ENCODE results near the gene VGLL3.
"Not testable (repeated sequence)": the region's sequence is repeated elsewhere in the genome, so short reads cannot be mapped to it uniquely, and the experiment has no call there.

The VGLL3 gene, protein sequence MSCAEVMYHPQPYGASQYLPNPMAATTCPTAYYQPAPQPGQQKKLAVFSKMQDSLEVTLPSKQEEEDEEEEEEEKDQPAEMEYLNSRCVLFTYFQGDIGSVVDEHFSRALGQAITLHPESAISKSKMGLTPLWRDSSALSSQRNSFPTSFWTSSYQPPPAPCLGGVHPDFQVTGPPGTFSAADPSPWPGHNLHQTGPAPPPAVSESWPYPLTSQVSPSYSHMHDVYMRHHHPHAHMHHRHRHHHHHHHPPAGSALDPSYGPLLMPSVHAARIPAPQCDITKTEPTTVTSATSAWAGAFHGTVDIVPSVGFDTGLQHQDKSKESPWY

DNA sequence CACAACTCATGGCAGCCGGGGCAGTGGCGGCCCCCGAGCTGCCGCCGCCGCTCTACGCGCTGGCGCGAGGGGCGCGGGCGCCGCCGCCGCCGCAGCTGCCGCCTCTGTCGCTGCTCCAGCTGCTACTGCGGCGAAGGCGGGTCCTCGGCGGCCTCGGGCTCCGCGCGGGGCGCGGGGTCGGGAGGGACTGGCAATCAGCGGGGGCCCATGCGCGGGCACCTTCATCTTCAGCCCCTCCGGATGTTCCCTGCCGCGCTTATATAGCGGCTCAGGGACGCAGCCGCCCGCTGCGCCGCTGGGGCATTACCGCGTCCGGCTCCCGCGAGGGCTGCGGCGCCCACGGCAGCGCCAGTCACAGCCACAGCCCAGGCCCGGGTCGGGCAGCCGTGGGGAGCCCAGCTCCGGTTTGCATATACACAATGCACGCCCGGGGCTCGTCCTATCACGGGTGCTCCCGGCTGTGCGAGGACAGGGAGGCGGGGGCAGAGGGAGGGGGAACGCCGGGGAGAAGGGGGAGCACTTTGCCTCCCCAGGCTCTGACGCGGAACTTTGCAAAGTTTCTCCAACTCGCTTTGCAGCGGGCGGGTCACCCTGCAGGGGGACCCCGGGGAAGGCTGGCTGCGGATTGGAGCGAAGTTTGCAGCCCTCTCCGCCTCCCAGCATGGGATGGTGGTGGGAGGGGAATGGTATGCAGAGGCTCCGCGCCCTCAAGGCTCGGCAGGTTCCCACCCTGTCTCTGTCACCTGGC is at the start of gene VGLL3:
Gene VGLL3, minus strand, starts transcription at position 416 of the 748 bp plus-strand sequence. Its CDS starts 406 bp downstream, at position 10.
- no peak for DNase-seq

DNA sequence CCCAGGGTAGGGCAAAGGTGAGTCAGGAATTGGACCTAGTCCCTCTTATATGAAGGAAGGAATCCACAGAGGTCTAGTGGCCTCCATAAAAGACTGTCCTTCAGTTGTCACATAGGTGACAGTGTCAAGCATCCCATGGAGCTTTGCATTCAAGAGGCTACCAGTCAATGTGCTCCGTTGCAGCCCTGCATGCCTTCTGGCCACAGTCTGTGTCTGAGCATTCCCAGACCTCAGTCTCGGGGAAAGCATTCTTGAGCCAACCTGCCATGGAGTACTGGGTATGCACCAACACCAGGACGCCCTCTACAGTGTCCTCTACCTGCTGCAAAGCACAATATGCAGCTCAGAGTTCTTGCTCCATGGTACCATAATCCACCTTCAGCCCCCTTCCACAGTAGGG is 46.7 kb upstream of the VGLL3 start:
- no peak for DNase-seq

DNA sequence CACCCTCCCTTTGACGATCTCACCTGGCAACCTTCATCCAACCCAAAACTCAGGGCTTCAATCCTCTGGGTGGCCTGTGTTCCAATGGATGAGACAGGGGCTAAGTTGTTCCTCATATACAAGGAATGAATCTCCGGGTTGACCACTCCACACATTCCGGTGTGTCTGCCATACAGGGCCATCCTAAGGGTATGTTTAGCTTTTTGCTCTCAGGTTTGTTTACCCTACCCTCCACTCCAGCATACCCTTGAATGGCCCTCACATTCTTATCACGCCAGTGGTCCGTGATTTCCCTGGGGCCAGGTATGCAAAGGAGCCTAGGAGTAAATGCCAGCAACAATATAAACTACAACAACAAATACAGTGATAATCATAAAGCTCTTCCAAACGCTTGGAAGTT is 45.7 kb upstream of the VGLL3 start:
- DNase-seq = no peak

DNA sequence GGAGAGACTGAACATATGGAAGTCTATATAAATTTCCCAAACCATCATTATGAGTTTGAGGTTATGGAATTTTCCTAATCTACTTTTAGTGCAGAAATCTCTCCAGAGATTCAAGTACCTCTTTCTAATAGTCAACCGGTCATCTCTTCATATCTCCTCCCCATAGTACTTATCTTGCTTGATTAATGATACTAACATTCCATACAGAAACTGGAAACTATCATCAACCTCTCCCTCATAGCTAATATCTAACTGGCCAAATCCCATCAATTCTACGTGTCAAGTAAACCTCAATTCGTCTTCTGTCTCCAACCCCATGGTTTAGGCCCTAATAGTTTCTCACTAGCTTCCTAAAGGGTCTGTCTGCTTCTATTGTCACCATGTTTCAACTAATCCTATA is 44.4 kb upstream of the VGLL3 start:
- DNase-seq = no peak

DNA sequence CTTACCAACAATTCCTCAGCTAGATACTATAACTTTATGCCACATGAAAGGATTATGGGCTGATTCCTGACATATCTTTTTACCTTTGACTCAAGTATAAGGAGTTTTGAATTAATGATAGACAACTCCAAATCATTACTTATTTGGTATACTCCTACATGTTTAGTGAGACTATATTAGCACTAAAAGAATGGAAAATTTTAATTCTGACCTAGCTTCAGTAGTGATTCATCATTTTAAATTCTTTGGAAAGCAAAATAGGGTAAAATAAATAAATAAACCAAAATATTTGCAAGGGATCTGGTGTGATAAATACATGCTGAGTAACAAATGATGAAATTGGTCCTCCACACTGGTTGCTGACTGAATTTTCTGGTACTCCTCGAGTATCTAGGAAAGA is 42.3 kb upstream of the VGLL3 start:
- DNase-seq = no peak

DNA sequence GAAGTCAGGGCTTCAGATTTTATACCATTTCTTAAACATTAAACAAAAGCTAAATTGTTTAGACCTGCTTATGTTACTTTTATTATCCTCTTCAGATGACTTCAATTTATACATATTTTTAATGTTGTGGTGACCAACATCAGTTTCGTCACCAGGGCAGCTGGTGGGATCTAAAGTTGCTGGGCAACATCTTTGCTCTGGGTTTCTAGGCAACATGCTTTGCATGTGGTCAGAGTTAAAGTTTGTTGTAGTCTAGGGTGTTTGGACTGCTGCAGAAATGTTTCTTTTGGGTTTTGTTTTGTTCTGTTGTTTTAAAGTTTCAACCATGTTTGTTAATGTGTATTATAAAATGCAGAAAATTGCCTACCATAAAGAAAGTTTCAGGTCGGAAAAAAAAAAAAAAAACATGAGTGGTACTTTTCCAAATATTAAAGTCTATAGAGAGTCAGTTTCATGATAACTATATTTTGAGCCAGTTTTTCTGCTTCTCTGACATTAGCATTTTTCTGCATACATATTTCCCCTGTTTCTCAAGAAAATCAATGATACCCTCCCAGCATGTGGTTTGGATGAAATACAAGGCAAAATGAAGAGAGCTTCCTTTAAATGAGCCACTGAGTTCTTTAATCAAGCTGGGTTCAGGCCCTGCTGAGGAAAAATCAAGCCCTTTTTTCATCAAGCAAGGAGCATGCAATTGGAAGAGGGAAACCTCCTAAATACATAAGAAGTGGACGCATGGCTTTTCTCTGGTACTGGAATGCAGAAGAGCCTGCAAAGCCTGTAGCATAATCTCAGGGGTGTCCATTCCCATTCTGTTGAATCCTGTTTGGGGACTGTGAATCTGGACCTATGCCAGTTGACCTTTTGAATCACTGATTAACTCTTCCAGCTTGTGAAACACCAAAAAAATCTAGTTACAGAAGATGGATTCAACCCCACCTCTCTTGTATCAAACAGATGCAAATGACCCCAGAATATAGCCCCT is 35.0 kb upstream of the VGLL3 start:
- DNase-seq = no peak

DNA sequence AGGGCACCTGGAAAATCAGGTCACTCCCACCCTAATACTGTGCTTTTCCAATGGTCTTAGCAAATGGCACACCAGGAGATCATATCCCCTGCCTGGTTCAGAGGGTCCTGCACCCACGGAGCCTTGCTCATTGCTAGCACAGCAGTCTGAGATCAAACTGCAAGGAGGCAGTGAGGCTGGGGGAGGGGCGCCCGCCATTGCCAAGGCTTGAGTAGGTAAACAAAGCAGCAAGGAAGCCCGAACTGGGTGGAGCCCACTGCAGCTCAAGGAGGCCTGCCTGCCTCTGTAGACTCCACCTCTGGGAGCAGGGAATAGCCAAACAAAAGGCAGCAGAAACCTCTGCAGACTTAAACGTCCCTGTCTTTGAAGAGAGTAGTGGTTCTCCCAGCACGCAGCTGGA is 26.4 kb upstream of the VGLL3 start:
- DNase-seq = not testable (repeated sequence)

DNA sequence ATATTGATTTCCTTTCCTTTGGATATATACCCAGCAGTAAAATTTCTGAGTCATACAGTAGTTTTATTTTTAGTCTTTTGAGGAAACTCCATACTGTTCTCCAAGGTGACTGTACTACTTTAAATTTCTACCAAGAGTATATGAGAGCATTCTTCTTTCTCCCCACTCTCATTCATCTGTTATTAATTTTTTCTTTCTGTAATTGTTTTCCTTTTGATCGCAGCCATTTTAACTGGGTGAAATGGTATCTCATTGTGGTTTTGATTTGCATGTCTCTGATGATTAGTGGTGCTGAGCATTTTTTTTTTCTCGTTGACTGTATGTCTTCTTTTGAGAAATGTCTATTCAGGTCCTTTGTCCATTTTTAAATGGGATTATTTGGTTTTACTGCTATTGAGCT is 18.3 kb upstream of the VGLL3 start:
- no peak for DNase-seq

DNA sequence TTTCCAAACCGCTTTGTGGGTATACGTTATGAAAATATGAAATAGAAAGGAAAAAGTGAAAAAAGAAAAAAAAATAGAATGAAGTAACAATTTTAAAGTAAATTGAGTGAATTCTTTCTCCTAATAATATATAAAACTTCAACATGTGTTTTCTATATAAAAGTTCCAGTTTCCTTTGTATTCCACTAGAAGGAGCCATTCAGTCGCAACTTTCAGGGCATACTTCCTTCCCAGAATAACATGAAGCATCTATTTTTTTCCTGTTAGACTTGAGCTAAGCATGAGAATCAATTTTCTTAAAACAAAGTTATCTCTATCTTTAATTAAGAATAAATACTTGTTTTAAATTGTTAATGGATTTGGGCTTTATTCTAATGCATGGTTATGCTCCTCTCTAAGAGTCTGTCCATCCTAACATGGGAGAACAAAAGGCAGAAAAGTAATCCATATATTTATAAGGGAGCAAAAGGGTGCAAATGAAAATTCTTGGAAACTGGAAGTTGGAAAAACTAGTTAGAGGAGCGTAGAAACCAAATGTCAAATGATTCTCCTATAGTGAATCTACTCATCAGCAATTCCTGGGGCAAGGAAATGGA is 16.0 kb upstream of the VGLL3 start:
- no peak for DNase-seq

DNA sequence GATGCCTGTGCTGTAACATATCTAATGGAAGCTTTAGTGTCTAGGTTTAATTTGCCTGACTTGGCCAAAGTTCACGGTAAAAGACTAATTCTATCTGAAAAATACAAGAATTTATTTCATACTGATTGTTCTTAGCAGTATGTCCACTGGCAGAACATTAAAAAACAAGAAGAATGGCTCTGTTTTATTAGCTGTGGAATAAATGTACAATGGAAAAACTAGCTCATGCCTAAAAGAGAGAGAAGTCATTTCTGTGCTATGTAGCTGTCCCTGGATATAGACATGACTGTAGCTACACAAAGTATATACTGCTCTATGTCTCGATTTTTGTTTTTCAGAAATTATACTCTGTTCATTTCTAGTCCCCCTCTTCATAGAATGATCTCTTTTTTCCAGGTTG is 13.9 kb upstream of the VGLL3 start:
- DNase-seq = no peak

DNA sequence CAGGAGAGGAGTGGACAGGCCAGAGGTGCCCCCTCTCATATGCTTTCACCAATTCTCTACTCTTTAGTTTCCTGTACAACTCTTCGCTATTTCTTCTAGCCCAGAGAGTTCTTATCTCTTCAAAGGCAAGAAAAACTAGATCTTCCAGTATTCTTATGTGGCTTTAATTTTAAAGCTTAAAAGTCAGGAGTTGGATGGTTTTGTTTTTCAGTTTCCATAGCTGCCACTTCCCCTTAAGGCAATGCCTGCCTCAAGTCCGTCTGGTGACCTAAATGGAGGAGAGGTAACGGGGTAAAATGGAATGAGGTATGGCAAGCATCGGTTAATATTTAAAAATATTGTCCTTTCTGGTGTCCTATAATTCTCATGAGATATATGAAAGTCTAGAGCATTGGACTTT is 11.4 kb upstream of the VGLL3 start:
- no peak for DNase-seq

DNA sequence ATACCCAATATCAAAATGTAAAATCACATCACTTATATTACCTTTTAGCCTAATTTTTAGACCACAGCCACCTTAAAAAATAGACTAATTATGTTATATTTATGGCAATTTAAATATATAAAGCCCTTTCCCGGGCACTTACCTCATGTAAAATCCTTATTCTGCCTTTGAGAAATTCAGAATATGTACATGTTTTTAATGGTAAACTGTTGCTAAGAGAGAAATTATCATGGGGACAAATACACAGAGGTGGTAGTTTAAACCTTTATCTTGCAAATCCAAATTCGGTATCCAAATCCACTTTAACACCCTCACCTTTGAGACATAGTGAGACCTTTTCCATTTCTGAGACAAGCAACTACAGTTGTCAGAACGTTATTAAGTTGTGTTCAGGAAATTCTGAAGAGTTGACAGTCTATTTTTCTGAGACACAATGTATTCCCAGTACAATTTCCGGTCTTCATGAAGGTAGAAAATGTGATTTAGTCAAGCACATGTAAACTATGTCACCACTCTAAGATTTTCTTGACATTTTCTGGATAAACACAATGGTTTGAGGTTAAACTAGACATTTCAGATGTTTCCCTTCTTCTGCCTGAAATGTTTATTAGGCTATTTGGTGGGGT is 10.6 kb upstream of the VGLL3 start:
- DNase-seq = no peak

DNA sequence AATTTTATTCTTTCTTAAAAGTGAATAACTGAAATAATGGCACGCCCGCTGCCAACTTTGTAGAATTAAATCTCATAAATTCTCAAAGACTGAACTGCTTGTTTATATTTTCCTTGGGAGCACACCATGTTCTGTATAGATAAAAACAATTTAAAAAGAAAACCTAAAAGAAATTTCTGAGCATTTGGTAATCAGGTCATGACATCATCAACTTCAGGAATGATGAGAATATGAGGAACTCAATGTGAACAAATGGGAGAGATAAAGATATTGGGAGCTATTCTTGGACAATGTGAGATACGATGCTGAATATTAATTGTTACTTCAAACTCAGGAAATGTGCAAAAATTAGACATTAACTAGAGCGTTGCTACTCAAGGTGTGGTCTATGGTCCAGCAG is 10.0 kb upstream of the VGLL3 start:
- DNase-seq = no peak

DNA sequence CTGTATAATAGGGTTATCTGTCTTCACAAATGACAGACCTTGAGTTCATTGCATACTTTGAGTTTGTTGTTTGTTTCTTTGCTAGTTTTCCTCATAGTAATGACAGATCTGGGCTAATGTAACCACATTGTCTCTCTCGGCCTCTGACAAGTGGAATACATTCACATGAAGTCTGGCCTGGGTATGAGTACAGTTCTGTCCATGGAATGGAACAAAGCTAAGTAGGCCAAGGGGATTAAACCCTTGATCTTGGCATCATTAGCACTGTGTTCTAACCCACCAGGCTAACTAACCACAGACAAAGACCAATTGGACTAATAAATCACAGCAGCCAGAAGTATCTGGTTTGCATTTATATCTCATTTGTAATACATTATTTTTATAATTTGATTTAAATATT is 7.6 kb upstream of the VGLL3 start:
- DNase-seq = no peak

DNA sequence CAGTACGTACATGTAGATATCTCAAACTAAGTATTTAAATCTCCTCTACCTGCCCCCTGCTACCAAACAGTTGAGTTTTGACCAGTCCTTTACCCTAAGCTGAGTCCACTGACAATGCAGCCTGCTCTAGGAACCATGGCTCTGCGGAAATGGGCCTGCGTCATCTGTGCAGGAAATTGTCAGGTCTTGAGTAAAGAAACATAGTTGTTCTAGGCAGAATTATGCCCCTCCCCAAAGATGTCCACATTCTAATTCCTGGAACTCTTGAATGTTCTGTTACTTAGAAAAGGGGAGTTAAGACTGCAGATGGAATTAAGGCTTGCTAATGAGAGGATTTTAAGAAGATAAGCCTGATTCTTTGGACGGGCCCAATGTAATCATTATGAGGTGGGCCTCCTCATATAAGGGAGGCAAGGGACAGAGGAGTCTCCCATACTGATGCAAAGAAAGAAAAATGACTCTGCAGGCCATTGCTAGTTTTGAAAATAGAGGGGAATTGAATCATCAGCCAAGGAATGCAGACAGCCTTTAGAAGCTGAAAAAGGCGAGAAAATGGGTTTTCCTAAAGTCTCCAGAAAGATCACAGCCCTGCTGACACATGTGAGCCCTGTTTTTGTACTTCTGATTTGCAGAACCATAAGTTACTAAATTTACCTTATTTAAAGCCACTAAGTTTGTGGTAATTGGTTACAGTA is 5.5 kb upstream of the VGLL3 start:
- DNase-seq = no peak

DNA sequence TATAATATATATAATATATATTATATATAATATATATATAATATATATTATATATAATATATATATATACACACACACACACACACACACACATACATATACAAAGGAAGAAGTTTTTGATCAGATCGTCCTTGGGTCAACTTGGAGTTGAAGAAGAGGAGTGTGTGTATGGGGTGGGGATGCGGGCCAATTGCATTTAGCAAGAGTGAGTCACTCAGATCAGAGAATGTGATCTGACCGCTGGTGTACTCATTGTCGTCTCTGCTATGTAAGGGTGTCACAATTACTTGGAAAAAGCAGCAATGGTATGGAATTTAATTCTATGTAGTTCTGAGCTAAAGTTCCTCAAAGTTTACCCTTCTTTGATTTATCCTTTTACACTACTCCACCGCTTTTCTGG is 4.6 kb upstream of the VGLL3 start:
- DNase-seq = no peak

DNA sequence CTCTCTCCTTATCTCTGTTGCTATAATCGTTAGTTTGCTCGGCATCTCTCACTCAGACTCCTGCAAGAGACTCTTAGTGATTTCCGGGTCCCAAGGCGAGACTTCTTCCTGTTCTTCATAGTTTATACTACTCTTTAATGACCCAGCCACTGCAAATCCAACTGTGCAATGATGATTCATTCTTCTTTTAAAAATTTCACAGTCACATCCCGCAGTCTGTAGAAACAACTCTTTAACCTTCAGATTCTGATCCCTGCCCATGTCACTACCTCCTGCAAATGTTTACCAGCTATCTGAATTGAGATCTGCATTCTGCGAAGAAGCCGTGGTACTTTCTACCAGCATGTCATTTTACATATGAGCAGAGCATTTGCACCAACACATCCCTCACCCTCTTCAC is 2.8 kb upstream of the VGLL3 start:
- no peak for DNase-seq

DNA sequence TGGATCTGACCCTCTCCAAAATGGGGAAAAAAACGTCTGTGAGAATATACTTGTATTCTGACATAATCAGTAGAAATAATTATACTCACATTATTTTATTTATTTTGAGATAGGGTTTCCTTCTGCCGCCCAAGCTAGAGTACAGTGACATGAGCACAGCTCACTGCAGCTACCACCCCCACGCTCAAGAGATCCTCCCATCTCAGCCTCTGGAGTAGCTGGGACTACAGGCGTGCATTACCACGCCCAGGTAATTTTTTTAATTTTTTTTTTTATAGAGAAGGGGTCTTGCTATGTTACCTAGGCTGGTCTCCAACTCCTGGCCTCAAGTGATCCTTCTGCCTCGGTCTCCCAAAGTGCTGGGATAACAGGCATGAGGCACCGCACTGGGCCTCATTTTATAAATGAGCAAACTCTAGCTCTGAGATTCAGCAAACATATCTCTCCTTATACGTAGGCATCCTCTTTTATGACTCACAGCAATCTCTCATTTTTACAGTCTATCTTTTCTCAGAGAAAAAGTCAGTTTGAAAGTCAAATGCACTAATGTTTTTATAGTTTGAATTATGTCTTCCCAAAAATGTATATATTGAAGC is 989 bp upstream of the VGLL3 start:
- DNase-seq = no peak

DNA sequence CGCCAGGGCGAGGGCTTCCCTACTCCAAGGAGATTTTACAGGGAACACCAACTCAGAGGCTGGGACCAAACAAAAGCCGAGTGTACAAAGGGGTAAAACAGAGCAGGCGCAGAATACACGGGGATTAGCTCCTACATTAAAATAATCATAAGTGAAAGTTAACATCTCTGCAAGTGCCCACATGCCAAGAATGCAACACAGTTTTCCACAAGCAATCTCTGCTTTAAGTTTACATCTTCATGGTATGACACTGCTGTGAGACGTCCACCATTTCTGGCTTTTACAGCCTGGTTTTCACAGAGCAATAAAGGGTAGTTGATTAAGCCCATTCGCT is 500 bp upstream of the VGLL3 start:
- no peak for DNase-seq

DNA sequence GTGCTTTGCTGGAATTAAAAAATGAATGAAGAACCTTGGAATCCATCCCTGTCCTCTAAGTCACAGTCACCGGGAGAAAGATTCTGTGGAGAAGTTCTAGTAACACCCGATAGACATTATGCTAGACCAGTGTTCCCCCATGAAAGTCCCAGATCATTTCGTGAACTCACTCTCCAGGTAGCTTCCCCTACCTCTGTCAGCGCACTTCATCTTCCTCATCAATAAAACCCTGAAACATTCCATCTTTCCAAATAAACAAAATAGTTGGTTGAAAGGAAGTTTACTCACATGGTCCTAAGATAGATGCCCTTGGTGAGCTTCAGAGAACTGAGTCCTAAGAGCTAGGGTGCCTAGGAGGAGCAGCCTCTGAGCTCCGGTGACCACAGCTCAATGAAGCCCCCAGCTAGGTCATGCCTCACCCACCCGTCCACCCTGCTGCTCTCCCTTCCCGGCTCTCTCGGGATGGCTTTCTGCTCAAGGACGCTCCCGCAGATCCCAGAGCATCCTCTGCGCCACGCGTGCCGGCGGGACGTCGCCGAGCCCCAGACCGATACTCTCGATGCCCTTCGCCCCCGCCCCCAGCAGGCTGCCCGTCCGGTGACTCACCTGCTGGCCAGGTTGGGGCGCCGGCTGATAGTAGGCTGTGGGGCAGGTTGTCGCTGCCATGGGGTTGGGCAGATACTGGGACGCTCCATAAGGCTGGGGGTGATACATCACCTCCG is 776 bp downstream of the VGLL3 start:
- DNase-seq = no peak

DNA sequence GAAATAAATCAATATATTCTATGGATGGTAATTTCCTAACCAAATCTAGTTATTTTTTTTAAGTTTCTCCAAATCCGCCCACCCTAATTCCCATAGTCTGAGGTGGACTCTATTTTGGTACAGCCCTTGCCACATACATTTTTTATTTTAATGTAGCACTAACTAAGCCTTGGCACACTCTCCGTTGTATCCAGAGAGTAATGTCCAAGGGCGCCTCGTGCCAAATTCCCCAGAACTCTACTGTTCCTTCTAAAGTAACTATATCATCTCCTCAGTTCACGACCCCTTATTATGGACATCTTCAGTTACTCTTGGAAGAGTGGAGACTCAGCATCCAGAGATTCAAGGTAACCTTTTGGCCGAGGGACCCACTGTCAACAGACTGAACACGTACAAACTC is 1.3 kb downstream of the VGLL3 start:
- no peak for DNase-seq
